ENCODE data around the gene IBSP.

IBSP gene

GRCh38 chr4:87806520-87806919 is 7.2 kb downstream of the IBSP start:
- no peak for DNase-seq (ENCODE audit: low read depth)

GRCh38 chr4:87807402-87807801 is 8.0 kb downstream of the IBSP start:
- no peak overlapping the region for H3K4me3 ChIP-seq (ENCODE audit: low read depth, low read length)
- DNase-seq (ENCODE audit: low read depth), result peak; percentile 37
- no peak for TF ChIP-seq CTCF (IDR thresholded peaks at IDR 0.05; ENCODE audit: low read depth, low read length)
- TF ChIP-seq MAX (IDR thresholded peaks at IDR 0.05; ENCODE audit: low read depth, low read length), result no peak
- no peak for TF ChIP-seq MYC (IDR thresholded peaks at IDR 0.05; ENCODE audit: low read depth, low read length)
- TF ChIP-seq POLR2A (IDR thresholded peaks at IDR 0.05; ENCODE audit: extremely low read depth, insufficient read length), result no peak

More at GRCh38 chr4:87806520-87806919, 7.2 kb downstream of the IBSP start:
- TF ChIP-seq MYC (IDR thresholded peaks at IDR 0.05; ENCODE audit: low read depth, low read length) (no peak), CTCF (IDR thresholded peaks at IDR 0.05; ENCODE audit: low read depth, low read length) (no peak), MAX (IDR thresholded peaks at IDR 0.05; ENCODE audit: low read depth, low read length) (no peak), POLR2A (IDR thresholded peaks at IDR 0.05; ENCODE audit: extremely low read depth, insufficient read length) (no peak)
- H3K4me3 ChIP-seq (ENCODE audit: low read depth, low read length), result no peak overlapping the region

- DNase-seq (ENCODE audit: low read depth), result no peak
- H3K4me3 ChIP-seq (ENCODE audit: low read depth, low read length), result no peak overlapping the region
- no peak for TF ChIP-seq POLR2A (IDR thresholded peaks at IDR 0.05; ENCODE audit: extremely low read depth, insufficient read length)
- TF ChIP-seq CTCF (IDR thresholded peaks at IDR 0.05; ENCODE audit: low read depth, low read length), result no peak
- TF ChIP-seq MAX (IDR thresholded peaks at IDR 0.05; ENCODE audit: low read depth, low read length), result no peak
- no peak for TF ChIP-seq MYC (IDR thresholded peaks at IDR 0.05; ENCODE audit: low read depth, low read length)
Observed at GRCh38 chr4:87811977-87812376, 12.6 kb downstream of the IBSP start.

- TF ChIP-seq MAX (IDR thresholded peaks at IDR 0.05; ENCODE audit: low read depth, low read length) (no peak), POLR2A (IDR thresholded peaks at IDR 0.05; ENCODE audit: extremely low read depth, insufficient read length) (no peak), MYC (IDR thresholded peaks at IDR 0.05; ENCODE audit: low read depth, low read length) (no peak), CTCF (IDR thresholded peaks at IDR 0.05; ENCODE audit: low read depth, low read length) (no peak)
- DNase-seq (ENCODE audit: low read depth), result no peak
- H3K4me3 ChIP-seq (ENCODE audit: low read depth, low read length), result no peak overlapping the region
Observed at GRCh38 chr4:87819281-87819919, 20.0 kb downstream of the IBSP start.

GRCh38 chr4:87823200-87823599 is 23.8 kb downstream of the IBSP start:
- H3K4me3 ChIP-seq (ENCODE audit: low read depth, low read length), result no peak overlapping the region
- TF ChIP-seq MYC (IDR thresholded peaks at IDR 0.05; ENCODE audit: low read depth, low read length), result no peak
- no peak for TF ChIP-seq MAX (IDR thresholded peaks at IDR 0.05; ENCODE audit: low read depth, low read length)
- TF ChIP-seq CTCF (IDR thresholded peaks at IDR 0.05; ENCODE audit: low read depth, low read length), result no peak
- no peak for TF ChIP-seq POLR2A (IDR thresholded peaks at IDR 0.05; ENCODE audit: extremely low read depth, insufficient read length)

More at GRCh38 chr4:87823200-87823599, 23.8 kb downstream of the IBSP start:
- DNase-seq (ENCODE audit: low read depth), result no peak
